HepG2 (cell line): ENCODE data around the gene DCTN1.

Experiments used
- CEBPG ChIP-seq: IDR thresholded peaks from 2 replicates; pipeline ENCODE4 v1.6.1; 2016
- CTCF ChIP-seq: sonication (generic); formaldehyde crosslinking; IDR thresholded peaks from 2 replicates; pipeline ENCODE4 v1.5.0; 2020; ENCODE audit warnings: mild to moderate bottlenecking, missing genetic modification reagents, moderate library complexity
- EP300 ChIP-seq, 3 experiments: sonication (generic) in 1 of 3; formaldehyde crosslinking in 1 of 3; IDR thresholded peaks; 2 replicates each; pipeline versions ENCODE4 v1.5.1 to v1.6.1; 2011 to 2020; ENCODE audit warnings: low read depth in 2 of 3, low read length in 2 of 3, borderline replicate concordance in 1 of 3, improper control_type of control experiment in 1 of 3, mild to moderate bottlenecking in 1 of 3, missing genetic modification reagents in 1 of 3, moderate library complexity in 1 of 3
- KLF6 ChIP-seq: IDR thresholded peaks from 2 replicates; pipeline ENCODE4 v1.8.0; 2016; ENCODE audit warnings: missing biosample characterization, missing genetic modification reagents
- SMC3 ChIP-seq: IDR thresholded peaks from 2 replicates; pipeline ENCODE4 v1.6.1; 2011; ENCODE audit warnings: low read length, improper control_type of control experiment
- STAG1 ChIP-seq: sonication (generic); formaldehyde crosslinking; IDR thresholded peaks from 2 replicates; pipeline ENCODE4 v1.4.0; 2020; ENCODE audit warnings: missing genetic modification reagents
- TCF7L2 ChIP-seq: IDR thresholded peaks from 2 replicates; pipeline ENCODE4 v1.6.1; 2011; ENCODE audit warnings: mild to moderate bottlenecking, low read depth, low read length, moderate library complexity
- ZFYVE20 ChIP-seq: sonication (generic); formaldehyde crosslinking; IDR thresholded peaks from 2 replicates; pipeline ENCODE4 v1.8.0; 2023; ENCODE audit warnings: low read depth, mild to moderate bottlenecking, moderate library complexity, missing genetic modification reagents, borderline replicate concordance

DNA sequence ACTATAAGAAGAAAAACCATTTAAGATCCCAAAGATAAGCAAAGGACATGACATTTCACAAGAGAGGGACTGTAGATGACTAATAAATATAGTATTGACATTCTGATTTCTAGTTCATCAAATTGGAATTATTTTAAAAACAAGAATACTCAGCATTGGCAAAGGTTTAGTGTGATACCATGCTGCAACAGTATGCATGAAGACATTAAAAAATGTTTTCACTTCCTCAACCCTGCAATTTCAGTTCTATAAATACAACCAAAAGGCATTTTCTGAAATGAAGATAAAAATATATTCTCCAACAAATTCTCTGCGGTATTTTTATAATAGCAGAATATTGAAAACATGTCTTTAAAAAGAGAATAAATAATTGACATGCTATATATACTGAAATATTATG lies 39.2 kb upstream of the DCTN1 start:
- TF ChIP-seq CEBPG (CRISPR knock-in tag) (no peak), EP300 (IDR thresholded peaks at IDR 0.05; ENCODE audit: low read depth in 2 of 2, low read length in 2 of 2) (no peak), EP300 (CRISPR knock-in tag; IDR thresholded peaks at IDR 0.05; ENCODE audit: borderline replicate concordance) (no peak), CTCF (CRISPR knock-in tag) (no peak), KLF6 (CRISPR knock-in tag) (no peak), STAG1 (CRISPR knock-in tag) (no peak), SMC3 (no peak), TCF7L2 (no peak), ZFYVE20 (CRISPR knock-in tag) (no peak)
